Jurkat, Clone E6-1 (cell line): ENCODE results near the gene CCM2. TPM values are rescaled to one million over a fixed set of nuclear protein-coding genes. Genes with fewer than 3 reads are reported as not detected.
A peak's percentile ranks its signal among the peaks of the same experiment; 100 is the strongest.

Experiments
- DNase-seq: peaks from one replicate; pipeline ENCODE4 v3.0.0-alpha.2; 2011; ENCODE audit warnings: low read depth, low spot score
- H3K4me3 ChIP-seq: 2 replicates; pipeline ENCODE4 v1.5.1; 2011; ENCODE audit warnings: mild to moderate bottlenecking, low read length, control low read depth, moderate library complexity
- polyA plus RNA-seq: library from polyadenylated mRNA; unstranded; fragments of >200 nt; gene quantifications from one replicate; pipeline ENCODE4 v1.2.1, GENCODE V29; 2012; ENCODE audit warnings: missing spikeins; ENCODE audit not compliant: insufficient read length, insufficient read depth

Gene CCM2
- polyA plus RNA-seq, result 101 TPM

DNA sequence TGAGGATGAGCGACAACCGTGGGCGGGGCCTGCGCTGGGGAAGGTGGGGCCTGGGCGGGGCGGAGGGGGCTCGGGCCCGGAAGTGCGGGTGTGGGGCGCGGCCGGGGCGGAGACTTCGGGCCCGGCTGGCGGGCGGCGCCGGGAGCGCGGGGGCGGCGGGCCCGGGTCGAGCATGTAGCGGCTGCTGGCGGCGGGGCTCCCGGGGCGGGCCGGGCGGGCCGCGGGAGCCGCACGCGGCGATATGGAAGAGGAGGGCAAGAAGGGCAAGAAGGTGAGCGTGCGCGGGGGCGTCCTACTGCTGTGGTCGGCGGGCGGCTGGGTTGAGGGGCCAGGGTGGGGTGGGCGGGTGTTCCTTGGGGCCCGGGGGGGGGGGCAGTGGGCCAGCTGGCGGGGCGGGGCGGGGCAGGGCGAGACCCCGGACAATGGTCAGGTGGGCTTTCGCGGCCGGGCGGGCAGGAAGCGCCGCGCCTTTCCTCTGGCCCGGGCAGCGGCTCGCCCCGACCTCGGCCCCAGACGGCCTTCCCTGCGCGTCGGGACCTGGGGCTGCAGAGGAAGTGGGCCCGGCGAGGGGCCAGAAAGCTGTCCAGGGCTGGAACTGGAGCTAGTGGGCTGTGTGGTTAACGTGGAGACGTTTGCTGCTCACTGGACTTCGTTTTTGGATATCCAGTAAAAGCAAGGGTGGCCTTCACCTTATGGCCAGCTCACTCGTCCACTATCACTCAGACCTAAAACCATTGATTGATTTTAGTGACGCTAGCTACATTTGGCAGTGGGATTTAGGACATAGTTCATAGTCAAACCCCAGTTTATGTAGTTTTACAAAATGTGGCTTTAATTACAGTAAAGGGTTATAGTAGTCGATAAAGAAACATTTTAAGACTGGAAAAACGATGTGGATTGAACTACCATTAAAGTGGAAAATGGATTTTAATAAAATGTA, at the start of gene CCM2:
CCM2 (plus strand) TSS at position 109 of the 940 bp plus-strand sequence; CDS start at position 242, 133 bp downstream.
- no peak for DNase-seq
- H3K4me3 ChIP-seq, result peak within 1 kb of the TSS; percentile 97

DNA sequence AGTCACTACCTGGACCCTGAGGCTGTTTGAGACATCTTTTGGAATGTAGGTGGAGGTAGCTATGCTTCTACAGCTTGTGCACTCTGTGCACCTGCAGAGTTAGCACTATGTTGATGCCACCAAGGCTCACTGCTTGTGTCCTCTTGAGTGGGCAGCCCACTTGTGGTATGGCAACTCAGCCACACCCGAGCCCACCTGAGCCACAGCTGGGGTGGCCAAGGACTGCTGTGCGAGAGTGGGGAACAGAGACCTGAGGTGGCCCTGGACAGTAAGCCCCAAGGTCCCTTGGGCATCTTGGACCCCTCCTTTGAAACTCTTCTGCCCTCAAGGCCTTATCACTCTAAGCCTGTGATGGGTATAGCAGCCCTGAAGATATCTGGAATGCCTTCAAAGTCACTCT, 46.8 kb upstream of the CCM2 start:
- DNase-seq, result no peak
- H3K4me3 ChIP-seq, result no peak overlapping the region

DNA sequence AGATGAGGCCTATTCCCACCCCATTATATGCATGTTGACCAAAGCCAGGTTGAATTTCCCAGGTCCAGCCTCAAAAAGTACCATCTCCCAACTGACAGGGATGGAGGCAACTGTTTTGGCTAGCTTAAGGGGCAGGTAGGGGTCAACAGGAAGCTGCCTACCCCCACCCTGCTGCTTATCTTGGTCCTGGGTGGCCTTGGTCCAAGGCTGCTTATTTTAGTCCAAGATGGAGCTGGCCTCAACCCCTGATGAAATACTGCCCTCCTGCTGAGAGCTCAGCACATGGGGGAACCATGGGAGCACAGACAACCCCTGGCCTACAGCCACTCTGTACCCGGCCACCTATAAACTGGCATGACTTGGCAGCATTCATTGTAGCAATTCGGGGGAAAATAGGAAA, 44.3 kb upstream of the CCM2 start:
- H3K4me3 ChIP-seq, result no peak overlapping the region
- DNase-seq, result no peak

DNA sequence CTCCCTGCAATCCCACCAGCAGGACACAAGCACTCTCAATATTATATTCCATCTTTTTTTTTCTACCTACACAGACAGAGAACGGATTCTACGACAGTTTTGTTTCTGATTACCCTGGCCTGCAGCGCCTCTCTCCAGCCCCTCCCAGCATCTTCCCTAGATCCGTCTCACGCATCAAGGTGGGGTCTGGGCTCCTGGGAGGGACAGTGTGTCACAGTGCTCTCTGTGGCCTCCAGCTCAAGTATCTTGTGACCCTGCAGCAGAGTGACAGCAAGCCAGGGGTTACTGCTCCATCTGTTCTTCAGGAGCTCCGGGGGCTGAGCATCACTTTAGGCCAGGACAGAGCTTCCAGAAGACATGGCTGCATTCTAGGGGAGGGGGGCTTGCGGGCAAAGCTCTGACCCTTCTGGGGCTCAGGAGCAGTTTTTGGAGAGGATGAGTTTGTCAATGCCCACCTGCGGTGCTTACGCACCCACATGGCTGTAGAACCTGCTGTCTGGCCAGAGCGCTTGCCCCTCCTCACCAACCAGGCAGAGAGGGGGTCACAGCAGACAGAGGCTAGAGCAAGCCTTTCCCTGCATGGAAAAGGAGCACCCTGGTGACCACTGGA, 43.7 kb upstream of the CCM2 start:
- H3K4me3 ChIP-seq, result no peak overlapping the region
- DNase-seq, result no peak

DNA sequence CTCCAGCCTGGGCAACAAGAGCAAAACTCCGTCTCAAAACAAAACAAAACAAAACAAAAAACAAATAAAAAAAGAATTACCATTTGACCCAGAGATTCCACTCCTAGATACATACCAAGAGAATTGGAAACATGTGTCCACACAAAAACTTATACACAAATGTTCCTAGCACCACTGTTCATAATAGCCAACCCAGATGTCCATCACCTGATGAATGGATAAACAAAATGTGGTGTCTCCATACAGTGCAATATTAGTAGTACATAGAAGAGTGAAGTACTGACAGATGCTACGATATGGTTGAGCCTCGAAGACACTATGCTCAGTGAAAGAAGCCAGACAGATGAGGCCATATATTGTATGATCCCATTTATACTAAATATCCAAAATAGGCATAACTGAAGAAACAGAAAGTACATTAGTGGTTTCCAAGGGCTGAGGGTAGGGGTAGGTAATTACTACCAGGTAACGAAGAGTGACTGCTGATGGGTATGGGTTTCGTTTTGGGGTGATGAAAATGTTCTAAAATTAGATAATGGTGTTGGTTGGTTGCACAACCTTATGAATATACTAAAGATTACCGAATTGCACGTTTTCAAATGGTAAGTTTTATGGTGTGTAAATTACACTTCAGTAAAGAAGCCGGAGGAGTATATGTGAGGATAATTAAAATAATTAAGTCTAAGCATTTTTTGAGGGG, 41.2 kb upstream of the CCM2 start:
- DNase-seq, result no peak

DNA sequence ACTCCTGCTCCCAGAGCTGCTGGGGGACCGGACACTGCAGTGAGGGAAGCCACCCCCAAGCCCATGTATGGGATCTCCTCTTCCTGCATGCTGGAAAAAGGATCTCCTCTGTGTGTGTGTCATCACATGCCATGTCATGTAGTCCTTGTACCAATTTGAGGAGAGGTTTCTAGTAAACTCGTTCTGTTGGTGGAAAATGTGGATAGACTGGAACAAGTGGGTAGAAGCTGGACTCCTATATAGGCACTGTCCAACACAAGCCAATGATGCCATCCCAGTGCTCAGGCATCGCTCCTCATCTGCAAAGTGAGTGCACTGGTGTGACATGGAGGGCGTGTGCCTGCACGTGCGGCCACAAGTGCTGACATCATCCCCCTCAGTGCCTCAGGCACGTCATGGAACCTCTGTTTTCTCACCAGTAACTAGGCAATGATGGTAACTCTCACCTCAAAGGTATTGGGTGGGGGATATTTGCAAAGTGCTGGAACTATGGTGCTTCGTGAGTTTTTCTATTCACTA, 40.5 kb upstream of the CCM2 start:
- DNase-seq, result peak; percentile 52
- H3K4me3 ChIP-seq, result no peak overlapping the region

More for the DNA sequence above, 41.2 kb upstream of the CCM2 start:
- H3K4me3 ChIP-seq, result no peak overlapping the region

DNA sequence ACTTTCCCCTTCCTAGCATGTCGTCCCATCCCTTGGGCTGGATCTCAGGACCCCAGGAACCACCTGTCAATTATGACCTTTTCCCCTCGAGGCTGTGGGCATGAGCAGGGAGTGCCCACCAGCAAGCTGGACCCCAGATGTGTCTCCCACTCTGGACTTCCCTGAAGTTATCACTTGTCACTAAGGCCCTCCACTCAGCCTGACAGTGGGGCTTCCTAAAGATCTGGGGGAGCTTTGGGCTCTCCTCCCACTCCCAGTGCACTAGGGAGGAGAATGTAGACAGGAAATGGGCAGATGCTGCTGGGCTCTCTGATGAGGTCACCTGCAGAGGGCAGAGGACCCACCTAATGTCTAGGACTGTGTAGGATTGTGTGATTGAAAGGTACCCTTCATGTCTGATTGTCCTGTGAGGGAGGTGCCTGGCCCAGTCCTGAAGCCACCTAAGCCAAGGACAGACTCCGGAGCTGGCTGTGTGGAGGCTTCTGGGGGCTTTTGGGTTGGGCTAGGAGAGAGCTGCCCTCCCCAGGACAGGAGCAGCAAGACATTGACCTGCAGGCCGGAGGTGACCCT, 39.9 kb upstream of the CCM2 start:
- no peak for DNase-seq
- H3K4me3 ChIP-seq, result no peak overlapping the region

DNA sequence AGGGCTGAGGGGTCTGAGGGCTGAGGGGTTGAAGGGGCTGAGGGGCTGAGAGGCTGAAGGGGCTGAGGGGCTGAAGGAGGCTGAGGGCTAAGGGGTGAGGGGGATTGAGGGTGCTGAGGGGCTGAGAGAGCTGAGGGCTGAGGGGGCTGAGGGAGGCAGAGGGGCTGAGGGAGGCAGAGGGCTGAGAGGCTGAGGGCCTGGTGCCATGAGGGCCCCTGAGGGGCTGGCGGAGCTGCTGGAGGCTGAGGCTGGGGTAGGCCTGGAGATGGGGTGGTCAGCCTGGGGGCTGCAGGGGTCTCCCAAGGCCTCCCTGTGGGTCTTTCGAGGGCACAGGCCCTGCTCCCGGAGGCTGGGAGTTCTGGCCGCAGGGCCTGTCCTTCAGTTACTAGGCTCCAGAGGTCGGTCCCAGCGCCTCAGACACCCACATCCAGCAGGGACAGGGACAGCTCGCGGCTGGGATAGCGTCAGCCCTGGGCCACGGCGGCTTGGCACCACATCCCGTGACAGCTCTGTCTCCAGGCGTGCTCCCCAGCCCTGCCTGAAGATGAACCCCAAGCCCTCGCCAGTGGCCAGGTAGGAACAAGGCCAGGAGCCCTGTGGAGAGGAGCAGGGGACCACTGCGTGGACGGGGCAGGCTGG, 38.0 kb upstream of the CCM2 start:
- no peak for DNase-seq
- no peak overlapping the region for H3K4me3 ChIP-seq

DNA sequence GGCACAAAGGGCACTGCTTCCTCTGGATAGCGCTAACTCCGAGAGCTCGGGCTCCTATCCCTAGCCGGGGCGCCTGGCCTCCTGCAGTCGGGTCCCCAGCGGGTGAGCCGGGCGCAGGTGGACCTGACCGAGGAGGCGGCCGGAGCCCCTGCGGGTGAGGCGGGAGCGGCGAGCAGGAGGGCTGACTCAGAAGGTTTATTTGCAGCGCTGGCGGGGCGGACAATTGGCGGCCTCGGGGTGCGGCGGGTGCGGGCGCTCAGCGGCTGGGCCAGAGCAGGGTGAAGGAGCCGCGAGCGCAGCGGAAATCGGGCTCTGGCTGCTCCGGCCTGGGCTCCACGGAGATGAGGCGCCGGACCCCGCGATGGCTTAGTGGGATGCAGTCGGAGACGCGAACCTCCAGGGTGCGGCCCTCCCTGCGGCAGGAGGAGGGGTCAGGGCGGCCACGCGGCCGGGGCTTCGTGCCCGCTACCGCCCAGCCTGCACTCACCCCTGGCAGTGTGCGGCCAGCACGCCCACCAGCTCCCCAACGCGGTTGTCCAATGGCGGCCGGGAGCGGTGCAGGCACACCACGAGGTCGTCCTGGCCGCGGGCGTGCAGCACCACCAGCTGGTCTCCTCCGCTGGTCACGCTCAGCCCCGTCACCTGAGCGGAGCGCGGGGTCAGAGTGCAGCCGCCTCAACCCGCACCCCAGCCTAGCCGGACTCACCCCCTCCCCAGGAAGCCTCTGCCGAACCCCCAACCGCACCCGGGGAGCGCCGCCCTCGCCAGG, 37.3 kb upstream of the CCM2 start:
- DNase-seq, result no peak
- H3K4me3 ChIP-seq, result no peak overlapping the region

DNA sequence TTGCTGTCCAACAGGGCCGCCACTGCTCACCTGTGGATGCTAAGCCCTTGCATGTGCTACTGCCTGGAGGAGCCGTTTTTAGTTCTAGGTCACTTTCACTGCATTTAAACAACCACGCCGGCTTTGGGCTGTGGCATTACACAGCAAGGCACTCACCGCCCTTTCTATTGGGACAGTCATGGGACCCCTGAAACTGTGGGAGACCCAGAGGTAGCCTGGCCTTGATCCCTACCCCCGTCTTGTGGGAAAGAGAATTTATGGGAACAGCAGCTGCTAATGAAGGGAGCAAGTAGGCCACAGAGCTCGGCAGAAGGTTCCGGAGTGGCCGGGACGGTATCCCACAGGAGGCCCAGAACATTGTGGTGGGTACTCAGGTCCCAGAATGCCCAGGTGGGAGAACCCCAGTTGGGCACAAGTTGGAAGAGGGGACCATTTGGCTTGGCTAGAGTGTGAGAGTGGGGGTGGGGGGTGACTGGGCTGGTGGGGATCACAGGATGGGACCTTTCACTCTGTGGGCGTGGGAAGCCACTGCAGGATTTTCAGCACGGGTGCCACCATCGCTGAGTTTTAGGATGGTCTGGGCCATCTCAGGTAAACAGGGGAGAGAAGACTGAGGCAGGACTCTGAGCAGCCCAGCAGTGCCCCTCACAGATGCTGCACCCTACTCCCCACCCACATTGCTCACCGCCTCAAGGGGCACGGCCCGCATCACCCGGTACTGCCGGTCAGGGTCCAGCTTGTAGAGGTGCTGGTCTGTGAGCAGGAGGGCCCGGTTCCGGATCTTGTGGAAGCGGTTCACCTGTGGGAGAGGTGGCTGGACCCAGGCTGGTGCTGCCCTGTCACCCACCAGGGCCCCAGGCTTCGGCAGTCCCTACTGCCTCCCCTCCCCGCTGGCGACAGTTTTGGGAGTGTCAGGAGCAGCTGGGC, 36.4 kb upstream of the CCM2 start:
- no peak for DNase-seq
- no peak overlapping the region for H3K4me3 ChIP-seq

DNA sequence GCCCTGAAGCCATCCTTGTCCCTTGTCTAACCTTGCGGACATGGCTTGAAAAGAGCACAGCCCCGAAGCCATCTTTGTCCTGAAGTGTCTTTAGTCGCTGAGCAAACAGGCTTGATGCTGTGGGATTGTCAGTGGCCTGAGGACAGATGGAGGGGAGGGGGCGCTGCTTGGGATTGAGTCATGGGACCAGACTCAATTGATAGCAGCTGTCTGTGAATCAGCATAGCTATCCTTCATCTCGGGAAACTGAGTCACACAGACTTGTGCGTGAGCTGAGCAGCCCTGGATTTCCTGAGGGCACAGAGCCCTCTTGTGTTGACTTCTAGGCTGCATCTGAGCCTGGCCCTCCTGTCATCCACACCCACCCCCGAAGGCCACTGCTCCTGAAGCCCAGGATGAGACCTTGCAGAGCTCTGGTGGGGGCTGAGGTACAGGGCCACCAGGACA, 35.6 kb upstream of the CCM2 start:
- DNase-seq, result no peak
- H3K4me3 ChIP-seq, result no peak overlapping the region

DNA sequence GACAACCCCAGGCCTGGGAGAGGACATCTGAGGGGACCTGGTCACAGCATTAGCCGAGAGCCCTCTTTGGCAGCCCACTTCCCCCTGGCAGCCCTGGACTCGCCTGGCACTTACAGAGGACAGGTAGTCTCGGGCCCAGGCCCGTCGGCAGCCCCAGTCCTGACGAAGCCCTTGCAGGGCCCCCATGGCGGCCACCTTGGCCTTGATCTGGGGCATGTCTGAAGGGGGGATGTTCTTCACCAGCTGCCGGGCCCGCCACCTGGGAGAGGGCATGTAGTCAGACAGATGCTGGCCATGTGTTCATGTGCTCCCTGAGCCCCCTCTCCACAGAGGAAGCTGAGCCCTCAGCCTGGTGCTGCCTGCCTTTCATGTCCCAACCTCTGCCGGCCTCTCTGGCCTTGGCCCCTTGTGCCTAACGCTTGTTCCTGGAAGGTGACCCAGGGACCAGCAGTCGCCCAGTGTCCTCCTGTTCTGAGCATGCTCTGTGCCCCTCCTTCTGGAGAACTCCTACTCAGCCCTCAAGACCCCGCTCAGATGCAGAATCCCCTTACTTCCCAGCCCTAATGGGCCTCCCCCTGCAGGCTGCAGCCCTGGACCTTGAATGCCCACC, 35.1 kb upstream of the CCM2 start:
- H3K4me3 ChIP-seq, result no peak overlapping the region
- DNase-seq, result no peak

DNA sequence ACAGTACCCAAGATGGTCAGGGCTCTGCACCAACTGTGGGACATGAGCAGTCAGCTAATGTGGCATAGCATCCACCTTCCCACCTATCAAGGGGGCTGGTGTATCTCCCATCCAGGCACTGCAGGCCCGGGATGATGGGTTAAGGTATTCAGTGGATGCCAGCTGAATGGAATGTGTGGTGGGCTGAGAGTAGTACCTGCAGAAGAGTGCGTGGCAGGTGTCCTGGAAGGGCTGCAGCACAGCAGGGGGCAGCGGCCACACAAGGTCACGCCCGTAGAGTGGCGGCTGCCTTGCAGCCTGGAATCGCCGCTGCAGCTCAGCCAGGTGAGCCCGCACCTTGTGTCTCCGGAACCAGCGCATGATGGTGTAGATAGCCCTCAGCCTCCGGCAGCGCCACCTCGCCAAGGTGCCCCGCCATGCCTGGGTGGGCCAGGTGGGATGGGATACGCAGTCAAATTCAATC, 34.5 kb upstream of the CCM2 start:
- H3K4me3 ChIP-seq, result no peak overlapping the region
- no peak for DNase-seq

DNA sequence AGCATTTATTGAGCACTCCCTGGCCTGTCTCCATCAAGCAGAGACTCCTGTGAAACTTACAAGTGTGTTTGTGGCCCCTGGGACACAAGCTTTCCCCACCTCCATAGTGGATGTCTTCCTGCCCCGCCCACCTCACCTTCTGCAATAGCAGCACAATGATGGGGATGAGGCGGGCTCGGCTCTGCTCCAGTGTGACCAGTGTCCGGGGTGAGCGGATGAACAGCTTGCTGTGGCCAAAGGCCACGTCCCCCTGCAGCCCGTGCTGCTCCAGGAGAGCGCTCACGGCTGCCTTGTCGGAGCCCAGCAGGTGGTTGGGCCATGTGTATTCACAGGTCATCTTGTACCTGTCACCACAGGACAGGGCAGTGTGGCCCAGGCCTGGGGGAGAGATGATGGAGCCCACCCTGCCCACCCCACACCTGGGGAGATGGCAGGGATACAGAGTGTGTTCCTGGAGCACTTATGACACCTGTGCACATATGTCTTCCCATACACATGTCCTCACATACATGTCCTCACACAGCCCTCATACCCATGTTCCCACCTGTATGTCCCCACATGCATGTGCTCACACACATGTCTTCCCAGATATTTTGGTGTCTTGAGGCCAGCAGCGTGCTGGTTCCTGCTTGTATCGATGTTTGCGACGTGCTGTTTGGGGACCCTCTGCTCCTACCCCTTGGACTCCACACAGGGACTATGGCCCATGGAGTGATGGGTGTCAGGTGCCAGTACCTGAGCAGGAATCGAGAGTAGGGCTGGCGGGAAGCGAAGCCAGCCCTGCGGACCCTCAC, 33.9 kb upstream of the CCM2 start:
- no peak overlapping the region for H3K4me3 ChIP-seq
- DNase-seq, result no peak

DNA sequence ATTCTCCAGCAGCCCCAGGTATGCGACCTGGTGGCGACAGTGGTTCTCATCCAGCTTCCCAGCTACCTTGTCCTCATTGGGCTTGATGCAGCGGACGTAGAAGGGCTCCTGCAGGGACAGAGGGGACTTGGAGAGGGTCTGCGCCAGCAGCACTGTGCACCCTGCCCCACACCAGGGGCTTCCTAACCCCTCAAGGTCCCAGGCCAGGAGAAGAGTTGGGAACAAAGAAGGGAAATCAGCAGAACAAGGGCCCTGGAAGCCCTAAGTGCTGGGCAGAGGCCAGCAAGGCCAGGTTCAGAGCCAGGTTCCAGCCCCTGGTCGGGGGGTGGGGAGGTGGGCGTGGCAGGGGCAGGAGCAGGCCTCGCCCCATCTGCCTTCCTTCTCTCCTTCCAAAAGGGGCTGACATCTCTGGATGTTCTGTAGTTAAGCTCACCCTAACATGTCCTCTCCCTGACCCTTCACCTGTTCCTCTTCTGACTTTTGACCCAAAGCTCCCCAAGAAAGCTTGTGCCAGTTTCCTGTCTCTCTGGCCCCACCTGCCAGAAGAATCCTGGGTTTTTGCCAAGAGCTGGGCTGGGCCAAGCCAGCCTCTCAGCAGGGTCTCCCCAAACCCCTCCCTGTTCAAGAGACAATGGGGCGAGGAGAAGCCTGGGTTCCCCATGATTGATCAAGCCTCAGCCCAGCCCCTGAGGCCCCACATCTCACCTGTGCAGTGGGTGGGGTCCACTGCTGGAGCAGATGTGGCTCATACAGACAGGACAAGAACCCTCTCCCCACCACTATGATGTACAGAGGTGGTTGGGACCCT, 33.1 kb upstream of the CCM2 start:
- no peak overlapping the region for H3K4me3 ChIP-seq
- DNase-seq, result no peak
